ENCODE data around the gene CCDC66.

The CCDC66 gene

DNA sequence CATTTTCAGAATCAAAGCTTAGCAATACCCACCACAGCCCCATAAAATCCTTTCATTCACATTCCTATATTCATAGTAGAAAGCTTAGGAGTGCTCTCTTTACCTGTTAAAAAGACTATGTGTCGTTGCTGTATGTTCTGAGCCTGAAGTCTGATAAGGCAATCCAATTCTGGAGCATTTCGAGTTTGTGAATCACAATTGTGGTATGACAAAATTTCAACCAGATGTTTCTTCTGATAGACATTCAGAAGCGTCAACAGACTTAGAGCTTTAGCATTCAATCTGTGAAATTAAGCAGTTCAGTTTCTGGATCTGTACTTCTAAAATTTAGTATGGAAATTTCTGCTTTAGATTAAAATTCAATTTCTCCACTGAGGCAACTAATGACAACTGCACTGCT lies 67.8 kb downstream of the CCDC66 start:
- DNase-seq, result no peak

- no peak for DNase-seq
Observed at GRCh38 chr3:56629047-56629446, 72.1 kb downstream of the CCDC66 start.

GRCh38 chr3:56629451-56629850 lies 72.5 kb downstream of the CCDC66 start:
- no peak for DNase-seq

DNA sequence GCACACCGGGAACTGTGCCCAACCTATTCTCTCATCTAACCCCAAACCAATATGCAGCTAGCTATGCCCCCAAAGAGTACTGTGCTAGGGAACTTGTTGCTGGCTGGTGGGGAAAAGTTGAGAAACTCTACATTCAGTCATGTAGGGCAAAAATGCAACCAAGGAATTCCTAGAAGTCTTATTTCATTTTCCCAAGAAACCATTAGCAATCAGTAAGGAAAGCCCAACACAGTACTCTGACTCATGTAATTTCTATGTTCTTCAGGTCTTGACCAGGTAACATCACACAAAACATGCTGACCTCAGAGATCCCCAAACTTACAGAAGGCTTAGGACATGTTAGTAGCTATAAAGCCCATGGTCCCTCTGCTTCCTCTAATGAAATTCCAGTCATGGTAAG lies 74.0 kb downstream of the CCDC66 start:
- DNase-seq, result no peak

GRCh38 chr3:56633181-56633580 lies 76.2 kb downstream of the CCDC66 start:
- no peak for DNase-seq

GRCh38 chr3:56633602-56634535 lies 76.9 kb downstream of the CCDC66 start:
- no peak for DNase-seq

GRCh38 chr3:56645407-56645806 lies 88.4 kb downstream of the CCDC66 start:
- no peak for DNase-seq

DNA sequence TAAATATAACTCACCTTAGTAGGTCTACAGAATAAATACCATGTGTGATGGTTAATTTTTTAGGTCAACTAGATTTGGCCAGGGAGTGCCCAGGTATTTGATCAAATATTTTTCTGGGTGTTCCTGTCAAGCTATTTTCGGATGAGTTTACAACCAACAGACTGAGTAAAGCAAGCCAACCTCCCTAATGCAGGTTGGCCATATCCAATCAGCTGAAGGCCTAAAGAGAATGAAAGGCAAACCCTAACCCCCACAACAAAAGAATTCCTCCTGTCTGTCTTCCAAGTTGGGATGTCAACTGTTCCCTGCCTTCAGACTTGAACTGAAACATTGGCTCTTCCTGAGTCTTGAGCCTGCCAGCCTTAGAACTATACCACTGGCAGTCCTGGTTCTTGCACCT lies 97.5 kb downstream of the CCDC66 start:
- no peak for DNase-seq

DNA sequence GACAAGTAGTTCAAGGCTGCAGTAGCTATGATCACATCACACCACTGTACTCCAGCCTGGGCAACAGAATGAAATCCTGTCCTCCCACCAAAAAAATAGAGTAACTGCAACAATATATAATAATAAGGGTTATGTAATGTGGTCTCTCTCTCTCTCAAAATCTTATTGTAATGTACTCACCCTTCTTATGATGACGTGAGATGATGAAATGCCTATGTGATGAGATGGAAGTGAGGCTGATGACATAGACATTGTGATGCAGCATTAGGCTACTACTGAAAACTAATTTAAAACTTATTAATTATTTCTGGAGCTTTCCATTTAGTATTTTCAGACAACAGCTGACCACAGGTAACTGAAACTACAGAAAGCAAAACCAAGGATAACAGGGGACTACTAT lies 98.7 kb downstream of the CCDC66 start:
- no peak for DNase-seq

- DNase-seq, result no peak
Observed at GRCh38 chr3:56664823-56665222, 107.8 kb downstream of the CCDC66 start.

DNA sequence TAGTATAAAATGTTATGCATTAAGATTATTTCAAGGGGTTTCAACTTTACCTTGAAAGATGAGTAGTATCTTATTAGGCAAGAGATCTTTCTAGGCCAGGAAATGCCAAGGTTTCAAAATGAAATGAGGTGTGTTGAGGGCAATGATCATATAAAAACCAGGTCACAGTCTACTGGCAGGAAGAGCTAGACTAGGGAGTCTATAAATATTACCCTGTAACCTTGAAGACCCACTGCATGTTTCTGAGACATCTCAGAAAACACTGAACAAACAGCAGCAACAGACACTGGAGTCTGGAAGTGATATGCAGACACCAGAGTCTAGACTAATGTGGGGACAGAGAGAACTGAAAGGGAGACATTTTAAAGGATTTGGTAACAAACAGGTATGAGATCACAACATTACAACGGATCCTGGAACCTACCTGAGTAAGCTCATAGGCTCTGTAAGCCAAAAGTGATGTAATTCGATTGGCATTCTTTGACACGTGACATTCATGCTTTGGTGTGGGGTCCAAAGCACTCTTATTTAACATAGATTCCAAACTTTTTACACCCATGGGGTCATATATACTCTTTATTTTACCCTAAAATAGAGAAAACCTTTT lies 111.1 kb downstream of the CCDC66 start:
- no peak for DNase-seq
